Astrocyte (in vitro differentiated cells and primary cell): ENCODE results near the gene RINL. TPM values are rescaled to one million over a fixed set of nuclear protein-coding genes. Genes with fewer than 3 reads are reported as not detected.
"Not testable (repeated sequence)": the region's sequence is repeated elsewhere in the genome, so short reads cannot be mapped to it uniquely, and the experiment has no call there.

Source experiments
- DNase-seq: peaks from one replicate; pipeline ENCODE4 v3.0.0-alpha.2; 2010; ENCODE audit warnings: low read depth
- FAIRE-seq: peaks from 2 replicates; lab custom pipeline; 2011; peaks lifted over from hg19 to GRCh38; lab: Jason Lieb, UNC
- H2AFZ ChIP-seq: 2 replicates; pipeline ENCODE4 v1.6.0; 2012; ENCODE audit warnings: low read depth, low read length, inconsistent platforms
- H3K27ac ChIP-seq: 2 replicates; pipeline ENCODE4 v1.5.1; 2011; ENCODE audit warnings: low read depth, low read length, inconsistent platforms
- H3K27me3 ChIP-seq: 2 replicates; pipeline ENCODE4 v1.6.0; 2011; ENCODE audit warnings: low read length, inconsistent platforms; ENCODE audit not compliant: insufficient read depth
- H3K36me3 ChIP-seq: 2 replicates; pipeline ENCODE4 v1.5.1; 2011; ENCODE audit warnings: low read length, inconsistent platforms; ENCODE audit not compliant: insufficient read depth
- H3K4me1 ChIP-seq: 2 replicates; pipeline ENCODE4 v1.5.1; 2011; ENCODE audit warnings: low read length, inconsistent platforms; ENCODE audit not compliant: insufficient read depth
- H3K4me2 ChIP-seq: 2 replicates; pipeline ENCODE4 v1.6.0; 2012; ENCODE audit warnings: low read length, inconsistent platforms
- H3K4me3 ChIP-seq: 2 replicates; pipeline ENCODE4 v1.5.1; 2011; ENCODE audit warnings: low read depth, mild to moderate bottlenecking, low read length, inconsistent platforms; ENCODE audit not compliant: insufficient read depth
- H3K79me2 ChIP-seq: 2 replicates; pipeline ENCODE4 v1.6.0; 2012; ENCODE audit warnings: mild to moderate bottlenecking, low read length, inconsistent platforms; ENCODE audit not compliant: insufficient read depth
- H3K9ac ChIP-seq: 2 replicates; pipeline ENCODE4 v1.6.0; 2012; ENCODE audit warnings: mild to moderate bottlenecking, low read length, inconsistent platforms
- H3K9me3 ChIP-seq: 2 replicates; pipeline ENCODE4 v1.5.1; 2012; ENCODE audit warnings: low read depth, mild to moderate bottlenecking, low read length, inconsistent platforms; ENCODE audit not compliant: insufficient read depth
- H4K20me1 ChIP-seq: 2 replicates; pipeline ENCODE4 v1.6.0; 2012; ENCODE audit warnings: low read length, inconsistent platforms; ENCODE audit not compliant: insufficient read depth
- H3K27ac Mint-ChIP-seq: one replicate; pipeline ENCODE4 v1.8.0; 2021; ENCODE audit warnings: mild to moderate bottlenecking, mixed read lengths; ENCODE audit not compliant: unreplicated experiment
- H3K27me3 Mint-ChIP-seq: one replicate; pipeline ENCODE4 v1.8.0; 2021; ENCODE audit warnings: low read depth, mixed read lengths; ENCODE audit not compliant: unreplicated experiment
- H3K36me3 Mint-ChIP-seq: one replicate; pipeline ENCODE4 v1.8.0; 2021; ENCODE audit warnings: low read depth, mixed read lengths; ENCODE audit not compliant: unreplicated experiment
- H3K4me1 Mint-ChIP-seq: one replicate; pipeline ENCODE4 v1.8.0; 2021; ENCODE audit warnings: low read depth, mixed read lengths; ENCODE audit not compliant: unreplicated experiment
- H3K4me3 Mint-ChIP-seq: one replicate; pipeline ENCODE4 v1.8.0; 2021; ENCODE audit warnings: mild to moderate bottlenecking, moderate library complexity, mixed read lengths; ENCODE audit not compliant: unreplicated experiment
- H3K9me3 Mint-ChIP-seq: one replicate; pipeline ENCODE4 v1.8.0; 2021; ENCODE audit warnings: mild to moderate bottlenecking, mixed read lengths; ENCODE audit not compliant: unreplicated experiment
- CTCF ChIP-seq: IDR thresholded peaks from 2 replicates; pipeline ENCODE4 v1.5.1; 2011; ENCODE audit warnings: low read depth, mild to moderate bottlenecking, inconsistent platforms, low read length, moderate library complexity; ENCODE audit not compliant: insufficient read depth
- EZH2 ChIP-seq: IDR thresholded peaks from 2 replicates; pipeline ENCODE4 v1.6.1; 2012; ENCODE audit warnings: mild to moderate bottlenecking, low read length, inconsistent platforms; ENCODE audit not compliant: insufficient read depth
- total RNA-seq: library from RNA; stranded (reverse); gene quantifications from 2 replicates; pipeline ENCODE4 v1.2.1, GENCODE V29; 2021

RINL gene
- total RNA-seq, 1 donor from 2014 or later, result 1.3 TPM

- FAIRE-seq (no peak), DNase-seq (no peak)
- Mint-ChIP-seq H3K27me3 (no peaks in the 10 kb centered on the region), H3K4me1 (peaks cover 4% of the 10 kb centered on the region), H3K4me3 (no peak overlapping the region), H3K27ac (no peak overlapping the region), H3K36me3 (no peaks in the 10 kb centered on the region), H3K9me3 (no peaks in the 10 kb centered on the region)
- no peak overlapping the region for H3K4me3 ChIP-seq
- no peaks in the 10 kb centered on the region for H3K36me3 ChIP-seq
- no peak overlapping the region for H2AFZ ChIP-seq
- H3K27me3 ChIP-seq, result no peaks in the 10 kb centered on the region
- H3K79me2 ChIP-seq, result no peaks in the 10 kb centered on the region
- TF ChIP-seq CTCF (no peak), EZH2 (no peak)
- no peak overlapping the region for H3K4me2 ChIP-seq
- peaks cover 5% of the 10 kb centered on the region for H3K4me1 ChIP-seq
- H3K9ac ChIP-seq, result no peak overlapping the region
- no peaks in the 10 kb centered on the region for H3K9me3 ChIP-seq
- H4K20me1 ChIP-seq, result no peaks in the 10 kb centered on the region
- H3K27ac ChIP-seq, result no peak overlapping the region
These were observed 16.7 kb downstream of the RINL start for GRCh38 chr19:38861368-38861767.

GRCh38 chr19:38859631-38860204 is 18.4 kb downstream of the RINL start:
- not testable (repeated sequence) for FAIRE-seq, H3K36me3 ChIP-seq, H3K9me3 Mint-ChIP-seq, H3K4me3 ChIP-seq, H3K27me3 Mint-ChIP-seq, H3K36me3 Mint-ChIP-seq, H3K4me1 Mint-ChIP-seq, H2AFZ ChIP-seq, H3K4me3 Mint-ChIP-seq, H3K27ac Mint-ChIP-seq, H3K79me2 ChIP-seq, H3K27ac ChIP-seq, H3K9ac ChIP-seq, H4K20me1 ChIP-seq, H3K4me2 ChIP-seq, H3K4me1 ChIP-seq, H3K9me3 ChIP-seq, H3K27me3 ChIP-seq, DNase-seq

- Histone ChIP-seq H4K20me1 (no peaks in the 10 kb centered on the region), H3K4me1 (peaks cover 7% of the 10 kb centered on the region), H3K79me2 (no peaks in the 10 kb centered on the region), H2AFZ (no peak overlapping the region), H3K9me3 (no peaks in the 10 kb centered on the region), H3K27ac (no peak overlapping the region), H3K36me3 (no peaks in the 10 kb centered on the region), H3K27me3 (no peaks in the 10 kb centered on the region), H3K4me3 (no peak overlapping the region), H3K9ac (no peak overlapping the region), H3K4me2 (no peak overlapping the region)
- no peaks in the 10 kb centered on the region for H3K9me3 Mint-ChIP-seq
- H3K36me3 Mint-ChIP-seq, result no peaks in the 10 kb centered on the region
- FAIRE-seq (no peak), DNase-seq (no peak)
- H3K27ac Mint-ChIP-seq, result no peak overlapping the region
- H3K4me1 Mint-ChIP-seq, result peaks cover 5% of the 10 kb centered on the region
- H3K4me3 Mint-ChIP-seq, result no peak overlapping the region
- no peak for TF ChIP-seq EZH2
- no peak for TF ChIP-seq CTCF
- no peaks in the 10 kb centered on the region for H3K27me3 Mint-ChIP-seq
These were observed 21.3 kb downstream of the RINL start for GRCh38 chr19:38856813-38857212.

GRCh38 chr19:38855751-38856150 is 22.3 kb downstream of the RINL start:
- not testable (repeated sequence) for H3K27ac ChIP-seq, H3K4me3 ChIP-seq, H2AFZ ChIP-seq, H3K4me1 Mint-ChIP-seq, H3K27me3 ChIP-seq, H3K9me3 Mint-ChIP-seq, H3K27me3 Mint-ChIP-seq, H3K9ac ChIP-seq, H3K36me3 Mint-ChIP-seq, H3K4me3 Mint-ChIP-seq, FAIRE-seq, H3K79me2 ChIP-seq, H3K27ac Mint-ChIP-seq, H3K36me3 ChIP-seq, H4K20me1 ChIP-seq, H3K9me3 ChIP-seq, H3K4me2 ChIP-seq, DNase-seq
- H3K4me1 ChIP-seq, result peaks cover 16% of the 10 kb centered on the region

- H3K9me3 ChIP-seq, H3K4me2 ChIP-seq, H3K27ac ChIP-seq, H3K9ac ChIP-seq, H3K36me3 Mint-ChIP-seq, DNase-seq, H2AFZ ChIP-seq, H4K20me1 ChIP-seq, H3K4me1 Mint-ChIP-seq, H3K36me3 ChIP-seq, H3K27me3 ChIP-seq, H3K79me2 ChIP-seq, H3K4me3 Mint-ChIP-seq, H3K9me3 Mint-ChIP-seq, H3K4me3 ChIP-seq, FAIRE-seq, H3K27ac Mint-ChIP-seq, H3K27me3 Mint-ChIP-seq: not testable (repeated sequence)
- peaks cover 18% of the 10 kb centered on the region for H3K4me1 ChIP-seq
These were observed 23.1 kb downstream of the RINL start for GRCh38 chr19:38854961-38855360.
